GM21825 (cell line): ENCODE measurements around the gene PLAAT2.

Source experiments
- ATAC-seq: cut with Tn5 transposase; IDR thresholded peaks from one replicate; pipeline ENCODE4 v1.9.1; 2021; ENCODE audit warnings: mild to moderate bottlenecking, moderate library complexity; ENCODE audit not compliant: unreplicated experiment

Gene PLAAT2

GRCh38 chr11:63527667-63528066 is 35.5 kb downstream of the PLAAT2 start:
- ATAC-seq, result no peak

GRCh38 chr11:63523151-63523550 is 40.0 kb downstream of the PLAAT2 start:
- ATAC-seq, result no peak

- no peak for ATAC-seq
These were observed 41.3 kb downstream of the PLAAT2 start for GRCh38 chr11:63521896-63522295.

GRCh38 chr11:63520606-63521170 is 42.5 kb downstream of the PLAAT2 start:
- ATAC-seq, result no peak

GRCh38 chr11:63518548-63518947 is 44.6 kb downstream of the PLAAT2 start:
- no peak for ATAC-seq

GRCh38 chr11:63517156-63517555 is 46.0 kb downstream of the PLAAT2 start:
- no peak for ATAC-seq

- no peak for ATAC-seq
These were observed 47.1 kb downstream of the PLAAT2 start for GRCh38 chr11:63516109-63516508.

- no peak for ATAC-seq
These were observed 50.4 kb downstream of the PLAAT2 start for GRCh38 chr11:63512816-63513215.

- no peak for ATAC-seq
These were observed 52.0 kb downstream of the PLAAT2 start for GRCh38 chr11:63511048-63511748.

- ATAC-seq, result no peak
These were observed 52.7 kb downstream of the PLAAT2 start for GRCh38 chr11:63510360-63511047.

GRCh38 chr11:63508745-63509144 is 54.4 kb downstream of the PLAAT2 start:
- no peak for ATAC-seq

- ATAC-seq, result no peak
These were observed 55.2 kb downstream of the PLAAT2 start for GRCh38 chr11:63508009-63508408.

- ATAC-seq, result no peak
These were observed 55.7 kb downstream of the PLAAT2 start for GRCh38 chr11:63507511-63507910.

GRCh38 chr11:63506876-63507275 is 56.3 kb downstream of the PLAAT2 start:
- ATAC-seq, result no peak

- no peak for ATAC-seq
These were observed 57.2 kb downstream of the PLAAT2 start, which contains the start of gene LGALS12 for GRCh38 chr11:63505857-63506528. TSS of gene LGALS12 (plus strand) at chr11:63506084. CDS start at chr11:63506459, 375 bp downstream.

GRCh38 chr11:63504933-63505586 is 58.1 kb downstream of the PLAAT2 start:
- no peak for ATAC-seq

GRCh38 chr11:63504054-63504453 is 59.1 kb downstream of the PLAAT2 start:
- ATAC-seq, result no peak

- no peak for ATAC-seq
These were observed 59.7 kb downstream of the PLAAT2 start for GRCh38 chr11:63503492-63503891.
